Endothelial cell of umbilical vein (primary cell): ENCODE results near the gene SLC12A8. TPM values are rescaled to one million over a fixed set of nuclear protein-coding genes. Genes with fewer than 3 reads are reported as not detected.

Source experiments
- BruUV-seq: library from RNA; stranded (reverse); fragments of 400-500 nt; replicated peaks from 2 replicates; lab custom pipeline; 2021; lab: Mats Ljungman, UMichigan
- CTCF ChIA-PET: fragments of 300-600, 350-600 bp; sonication (Branson Sonifier 250); formaldehyde crosslinking; loops from one replicate; lab custom pipeline; 2021; ENCODE audit warnings: antibody characterized with exemption, inconsistent platforms; lab: Charles Lee
- POLR2A ChIA-PET: fragments of 300-600, 350-600 bp; sonication (Branson Sonifier 250); formaldehyde crosslinking; loops from one replicate; lab custom pipeline; 2021; ENCODE audit warnings: antibody characterized with exemption, inconsistent platforms; lab: Charles Lee
- DNase-seq: peaks from one replicate; pipeline ENCODE4 v3.0.0-alpha.2; 2011; ENCODE audit warnings: low read depth, low spot score
- FAIRE-seq: peaks from 2 replicates; lab custom pipeline; 2011; peaks lifted over from hg19 to GRCh38; lab: Jason Lieb, UNC
- H2AFZ ChIP-seq: 2 replicates; pipeline ENCODE4 v1.6.0; 2012; ENCODE audit warnings: low read depth, low read length, control low read depth, inconsistent platforms
- H3K27ac ChIP-seq: 2 replicates; pipeline ENCODE4 v1.5.1; 2011; ENCODE audit warnings: low read depth, mild to moderate bottlenecking, control low read depth, low read length, moderate library complexity; ENCODE audit not compliant: insufficient read depth
- H3K27me3 ChIP-seq, 2 experiments: 2 replicates each; pipeline versions ENCODE4 v1.6.0 to v1.6.1; 2011; ENCODE audit warnings: low read length in 2 of 2, mixed read lengths in 1 of 2; ENCODE audit not compliant: control insufficient read depth in 2 of 2, insufficient read depth in 2 of 2
- H3K36me3 ChIP-seq, 2 experiments: 2 replicates in 1 of 2; 3 replicates in 1 of 2; pipeline ENCODE4 v1.5.1; 2011; ENCODE audit warnings: low read length in 2 of 2, mild to moderate bottlenecking in 1 of 2, moderate library complexity in 1 of 2; ENCODE audit not compliant: control insufficient read depth in 2 of 2, insufficient read depth in 2 of 2; ENCODE audit errors: extremely low read depth in 1 of 2
- H3K4me1 ChIP-seq: 3 replicates; pipeline ENCODE4 v1.5.1; 2011; ENCODE audit warnings: mild to moderate bottlenecking, low read length; ENCODE audit not compliant: control insufficient read depth, insufficient read depth; ENCODE audit errors: extremely low read depth
- H3K4me2 ChIP-seq: 2 replicates; pipeline ENCODE4 v1.6.1; 2011; ENCODE audit warnings: low read length, control low read depth, mixed read lengths; ENCODE audit not compliant: insufficient read depth
- H3K4me3 ChIP-seq, 3 experiments: fragments of 200-600 bp in 1 of 3; sonication (generic), shearing (Covaris generic) in 1 of 3; replicated peaks in 1 of 3; 2 replicates each; pipeline ENCODE4 v1.5.1; 2011 to 2016; ENCODE audit warnings: control low read depth in 3 of 3, low read length in 3 of 3, mild to moderate bottlenecking in 2 of 3, inconsistent platforms in 1 of 3, low read depth in 1 of 3, moderate library complexity in 1 of 3; ENCODE audit not compliant: insufficient read depth in 1 of 3
- H3K79me2 ChIP-seq: 2 replicates; pipeline ENCODE4 v1.6.0; 2012; ENCODE audit warnings: low read length, inconsistent platforms; ENCODE audit not compliant: control insufficient read depth, insufficient read depth
- H3K9ac ChIP-seq: replicated peaks from 2 replicates; pipeline ENCODE3; 2011; ENCODE audit warnings: low read length, control low read depth; ENCODE audit not compliant: insufficient read depth; ENCODE audit errors: extremely low read depth
- H3K9me1 ChIP-seq: replicated peaks from 3 replicates; pipeline ENCODE4 v1.6.0; 2011; ENCODE audit warnings: mild to moderate bottlenecking, low read length; ENCODE audit not compliant: control insufficient read depth, insufficient read depth; ENCODE audit errors: extremely low read depth
- H3K9me3 ChIP-seq: replicated peaks from 2 replicates; pipeline ENCODE4 v1.5.1; 2012; ENCODE audit warnings: low read length, inconsistent platforms; ENCODE audit not compliant: control insufficient read depth, insufficient read depth
- H4K20me1 ChIP-seq: replicated peaks from 2 replicates; pipeline ENCODE3; 2011; ENCODE audit warnings: mild to moderate bottlenecking, low read length; ENCODE audit not compliant: control insufficient read depth, insufficient read depth; ENCODE audit errors: extremely low read depth
- CTCF ChIP-seq, 2 donors: IDR thresholded peaks; 1 replicate in 1 of 2; 2 replicates in 1 of 2; pipeline ENCODE4 v1.5.1; 2011; ENCODE audit warnings: low read length in 2 of 2, mild to moderate bottlenecking in 2 of 2, moderate library complexity in 2 of 2, control low read depth in 1 of 2, inconsistent platforms in 1 of 2, low read depth in 1 of 2; ENCODE audit not compliant: insufficient read depth in 1 of 2; ENCODE audit errors: extremely low read depth in 1 of 2
- EZH2 ChIP-seq: IDR thresholded peaks from 2 replicates; pipeline ENCODE4 v1.6.1; 2012; ENCODE audit warnings: borderline replicate concordance, low read depth, mild to moderate bottlenecking, moderate library complexity, low read length, inconsistent platforms; ENCODE audit not compliant: severe bottlenecking
- FOS ChIP-seq: IDR thresholded peaks from 2 replicates; pipeline ENCODE4 v1.6.1; 2011; ENCODE audit warnings: mild to moderate bottlenecking, low read length, moderate library complexity, borderline replicate concordance; ENCODE audit not compliant: insufficient read depth
- GATA2 ChIP-seq: IDR thresholded peaks from 2 replicates; pipeline ENCODE4 v1.7.0; 2011; ENCODE audit warnings: low read depth, mild to moderate bottlenecking, moderate library complexity, mixed read lengths, low read length; ENCODE audit not compliant: insufficient read length, insufficient read depth
- JUN ChIP-seq: IDR thresholded peaks from 2 replicates; pipeline ENCODE4 v1.6.1; 2011; ENCODE audit warnings: borderline replicate concordance, low read depth; ENCODE audit not compliant: insufficient read length, insufficient read depth
- MAX ChIP-seq: IDR thresholded peaks from 2 replicates; pipeline ENCODE4 v1.6.1; 2011; ENCODE audit not compliant: insufficient read depth, insufficient read length
- MYC ChIP-seq: IDR thresholded peaks from one replicate; pipeline ENCODE4 v1.6.1; 2011; ENCODE audit warnings: mild to moderate bottlenecking, low read depth, low read length
- POLR2A ChIP-seq: IDR thresholded peaks from 2 replicates; pipeline ENCODE4 v1.6.1; 2012; ENCODE audit warnings: low read depth, mild to moderate bottlenecking, control low read depth, low read length
- dilution Hi-C: fragments of 300-500 bp; cut with MboI; formaldehyde crosslinking; loops from one replicate; pipeline ENCODE4 v1.15.0; 2019; ENCODE audit warnings: low sequenced_read_pairs; ENCODE audit not compliant: extremely low pct_ligation_motif_present
- intact Hi-C: fragments of 100-400 bp; cut with micrococcal nuclease; formaldehyde crosslinking; loops from one replicate; pipeline ENCODE4 v1.10.0; 2022
- polyA plus RNA-seq, 4 experiments: library from polyadenylated mRNA; depleted of rRNA in 3 of 4; stranded (reverse) in 3 of 4; unstranded in 1 of 4; fragments of >200 nt; gene quantifications; 2 replicates each; pipeline versions ENCODE4 v1.2.1 to v1.2.3, GENCODE V29; 2011 to 2012; ENCODE audit warnings: missing spikeins in 1 of 4
- total RNA-seq: library from RNA; stranded (reverse); gene quantifications from 2 replicates; pipeline ENCODE4 v1.2.3, GENCODE V29; 2021

Gene SLC12A8
- total and polyA plus RNA-seq, 2 donors (not counting 3 experiments of a cell fraction or from before 2014, with no cell fraction given): 0.86 to 0.90 TPM

DNA sequence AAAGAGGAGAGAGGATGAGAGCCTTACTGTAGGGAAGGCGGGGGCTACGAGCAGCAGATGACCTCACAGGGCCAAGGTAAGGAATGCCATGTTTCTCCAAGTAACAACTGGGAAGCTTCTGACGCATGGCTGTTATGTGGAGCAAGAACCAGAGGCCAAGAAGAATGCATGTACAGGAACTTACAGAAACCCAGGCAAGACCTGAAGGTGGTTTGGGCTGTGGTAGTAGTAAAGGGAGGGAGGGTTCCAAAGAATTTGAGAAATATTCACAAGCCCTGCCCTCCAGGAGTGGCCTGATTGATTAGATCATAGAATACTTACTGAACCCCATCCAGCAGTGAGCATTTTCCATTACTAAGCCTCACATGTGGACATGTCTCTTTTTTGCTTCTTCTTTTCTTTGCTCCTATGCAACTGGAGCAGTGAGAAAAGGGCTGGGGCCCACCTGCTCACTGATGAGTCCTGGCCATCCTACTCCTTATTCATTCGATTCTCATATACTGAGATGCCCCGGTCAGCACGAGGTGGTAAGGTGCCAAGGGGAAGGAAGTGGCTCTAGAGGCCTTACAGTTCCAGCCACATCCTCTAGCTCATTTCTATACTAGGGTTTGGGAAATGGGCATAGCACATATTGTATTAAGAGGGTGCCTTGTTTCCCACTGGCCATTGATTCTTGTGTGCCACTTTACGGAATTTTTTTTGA, 8.3 kb upstream of the SLC12A8 start:
- no peaks in the 10 kb centered on the region for H3K9me3 ChIP-seq
- no peak overlapping the region for H3K27ac ChIP-seq
- H3K36me3 ChIP-seq: no peaks in the 10 kb centered on the region
- no peaks in the 10 kb centered on the region for H3K4me1 ChIP-seq
- CTCF ChIA-PET: interaction anchor here (1.6 to 2.4 kb wide), 2 partner anchors 11 to 218 kb away, joined by 3 to 6 read pairs; no protein-coding TSS in a partner anchor
- no peak for FAIRE-seq
- H2AFZ ChIP-seq: no peak overlapping the region
- H3K27me3 ChIP-seq: no peaks in the 10 kb centered on the region
- H3K9ac ChIP-seq: no peak overlapping the region
- no peak overlapping the region for H3K4me3 ChIP-seq
- no TSS peak for BruUV-seq
- intact Hi-C loops (no loop called here), dilution Hi-C loops (no loop called here)
- no peaks in the 10 kb centered on the region for H4K20me1 ChIP-seq
- no peaks in the 10 kb centered on the region for H3K9me1 ChIP-seq
- DNase-seq: no peak
- no peaks in the 10 kb centered on the region for H3K79me2 ChIP-seq
- POLR2A ChIA-PET: no interaction called here
- H3K4me2 ChIP-seq: no peak overlapping the region
- no peak for TF ChIP-seq GATA2
- no peak for TF ChIP-seq FOS
- no peak for TF ChIP-seq JUN
- no peak for TF ChIP-seq MAX
- no peak for TF ChIP-seq POLR2A
- no peak for TF ChIP-seq MYC
- no peak for TF ChIP-seq CTCF (IDR thresholded peaks at IDR 0.05; ENCODE audit: extremely low read depth in 1 of 2, insufficient read depth in 1 of 2, low read depth in 1 of 2, low read length in 2 of 2)
- TF ChIP-seq EZH2: no peak
